Measurements from ENCODE around the gene LGR5.

- TF ChIP-seq POLR2A (IDR thresholded peaks at IDR 0.05) = no peak
- TF ChIP-seq, protein P1, sequence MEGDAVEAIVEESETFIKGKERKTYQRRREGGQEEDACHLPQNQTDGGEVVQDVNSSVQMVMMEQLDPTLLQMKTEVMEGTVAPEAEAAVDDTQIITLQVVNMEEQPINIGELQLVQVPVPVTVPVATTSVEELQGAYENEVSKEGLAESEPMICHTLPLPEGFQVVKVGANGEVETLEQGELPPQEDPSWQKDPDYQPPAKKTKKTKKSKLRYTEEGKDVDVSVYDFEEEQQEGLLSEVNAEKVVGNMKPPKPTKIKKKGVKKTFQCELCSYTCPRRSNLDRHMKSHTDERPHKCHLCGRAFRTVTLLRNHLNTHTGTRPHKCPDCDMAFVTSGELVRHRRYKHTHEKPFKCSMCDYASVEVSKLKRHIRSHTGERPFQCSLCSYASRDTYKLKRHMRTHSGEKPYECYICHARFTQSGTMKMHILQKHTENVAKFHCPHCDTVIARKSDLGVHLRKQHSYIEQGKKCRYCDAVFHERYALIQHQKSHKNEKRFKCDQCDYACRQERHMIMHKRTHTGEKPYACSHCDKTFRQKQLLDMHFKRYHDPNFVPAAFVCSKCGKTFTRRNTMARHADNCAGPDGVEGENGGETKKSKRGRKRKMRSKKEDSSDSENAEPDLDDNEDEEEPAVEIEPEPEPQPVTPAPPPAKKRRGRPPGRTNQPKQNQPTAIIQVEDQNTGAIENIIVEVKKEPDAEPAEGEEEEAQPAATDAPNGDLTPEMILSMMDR (IDR thresholded peaks at IDR 0.05) = no peak
Observed at GRCh38 chr12:71602761-71603577, 163.4 kb downstream of the LGR5 start.

All from thyroid gland (tissue), 4 donors.